GM12878 (cell line): ENCODE data around the gene DBNDD2. TPM values are rescaled to one million over a fixed set of nuclear protein-coding genes. Genes with fewer than 3 reads are reported as not detected.

ENCODE experiments used
- ATAC-seq: fragments of 200-7000 bp; cut with Tn5 transposase; 3 replicates; pipeline ENCODE4 v1.9.1; 2020; ENCODE audit warnings: mild to moderate bottlenecking, moderate library complexity
- BruUV-seq: library from RNA; stranded (reverse); fragments of 400-500 nt; replicated peaks from 2 replicates; lab custom pipeline; 2021; lab: Mats Ljungman, UMichigan
- CTCF ChIA-PET: fragments of 300-600 bp; sonication (Branson Sonifier 250); formaldehyde crosslinking; extraction: SDS; loops from one replicate; lab custom pipeline; 2021; ENCODE audit warnings: inconsistent platforms; lab: Yijun Ruan, JAX
- POLR2A ChIA-PET: fragments of 350-600 bp; formaldehyde crosslinking; extraction: SDS; loops from one replicate; lab custom pipeline; 2021; ENCODE audit warnings: inconsistent platforms; lab: Charles Lee
- RAD21 ChIA-PET: fragments of 300-600 bp; sonication (Branson Sonifier 250); formaldehyde crosslinking; loops from one replicate; lab custom pipeline; 2023; ENCODE audit warnings: antibody characterized with exemption; ENCODE audit not compliant: unreplicated experiment; lab: Charles Lee
- SMC1A ChIA-PET: fragments of 300-600 bp; sonication (Branson Sonifier 250); formaldehyde crosslinking; loops from one replicate; lab custom pipeline; 2023; ENCODE audit not compliant: unreplicated experiment, uncharacterized antibody; lab: Charles Lee
- DNase-seq: peaks from one replicate; pipeline ENCODE4 v3.0.0-alpha.2; 2011; ENCODE audit warnings: low read depth, low spot score
- FAIRE-seq: peaks from 3 replicates; lab custom pipeline; 2011; peaks lifted over from hg19 to GRCh38; lab: Jason Lieb, UNC
- H2AFZ ChIP-seq: 2 replicates; pipeline ENCODE4 v1.6.0; 2011; ENCODE audit warnings: low read depth, low read length, control low read depth; ENCODE audit not compliant: control insufficient read depth
- H3K27ac ChIP-seq: 2 replicates; pipeline ENCODE4 v1.5.1; 2011; ENCODE audit warnings: control low read depth; ENCODE audit not compliant: control insufficient read depth, insufficient read depth
- H3K27me3 ChIP-seq, 2 experiments: replicated peaks in 1 of 2; 2 replicates each; pipeline versions ENCODE4 v1.6.0 to v1.6.1; 2011; ENCODE audit warnings: low read length in 1 of 2; ENCODE audit not compliant: control insufficient read depth in 2 of 2, insufficient read depth in 2 of 2
- H3K36me3 ChIP-seq, 2 experiments: 2 replicates each; pipeline ENCODE4 v1.5.1; 2011; ENCODE audit warnings: low read length in 1 of 2; ENCODE audit not compliant: control insufficient read depth in 2 of 2, insufficient read depth in 2 of 2
- H3K4me1 ChIP-seq: 2 replicates; pipeline ENCODE4 v1.6.1; 2011; ENCODE audit warnings: mild to moderate bottlenecking, low read length, moderate library complexity, mixed read lengths; ENCODE audit not compliant: control insufficient read depth, insufficient read depth
- H3K4me2 ChIP-seq: 2 replicates; pipeline ENCODE4 v1.6.0; 2011; ENCODE audit warnings: control low read depth; ENCODE audit not compliant: control insufficient read depth, insufficient read depth
- H3K4me3 ChIP-seq: fragments of 200-600 bp; sonication (generic); 2 replicates; pipeline ENCODE4 v1.5.1; 2016
- H3K79me2 ChIP-seq: 2 replicates; pipeline ENCODE4 v1.6.0; 2011; ENCODE audit warnings: low read length; ENCODE audit not compliant: control insufficient read depth, insufficient read depth
- H3K9ac ChIP-seq: 2 replicates; pipeline ENCODE4 v1.8.0; 2011; ENCODE audit warnings: low read length, control low read depth, mixed read lengths; ENCODE audit not compliant: control insufficient read depth, insufficient read depth
- H3K9me3 ChIP-seq: replicated peaks from 3 replicates; pipeline ENCODE4 v1.5.1; 2011; ENCODE audit warnings: mild to moderate bottlenecking, low read length; ENCODE audit not compliant: control insufficient read depth, insufficient read depth
- H4K20me1 ChIP-seq: 2 replicates; pipeline ENCODE4 v1.6.0; 2011; ENCODE audit not compliant: control insufficient read depth, insufficient read depth
- ASH2L ChIP-seq: fragments of 300-600, 200-600 bp; sonication (generic); IDR thresholded peaks from 2 replicates; pipeline ENCODE4 v1.6.1; 2017; ENCODE audit warnings: low read depth, mild to moderate bottlenecking, borderline replicate concordance
- ATF2 ChIP-seq: IDR thresholded peaks from 2 replicates; pipeline ENCODE4 v1.6.1; 2012; ENCODE audit warnings: low read length, inconsistent platforms
- HSF1 ChIP-seq: fragments of 150-350 bp; IDR thresholded peaks from 2 replicates; pipeline ENCODE4 v1.6.1; 2014; ENCODE audit warnings: mild to moderate bottlenecking, low read depth, low read length
- MTA2 ChIP-seq: fragments of 450-650 bp; IDR thresholded peaks from 2 replicates; pipeline ENCODE4 v1.6.1; 2016; ENCODE audit warnings: low read depth, mild to moderate bottlenecking, moderate library complexity
- MXI1 ChIP-seq: fragments of 150-350 bp; IDR thresholded peaks from 2 replicates; pipeline ENCODE4 v1.6.1; 2011; ENCODE audit warnings: low read depth, mild to moderate bottlenecking, inconsistent platforms, low read length, improper control_type of control experiment
- POLR2A ChIP-seq: IDR thresholded peaks from 2 replicates; pipeline ENCODE4 v1.6.1; 2011; ENCODE audit warnings: low read depth, mild to moderate bottlenecking, low read length
- POU2F2 ChIP-seq: IDR thresholded peaks from 3 replicates; pipeline ENCODE4 v1.6.1; 2011; ENCODE audit warnings: low read depth, mild to moderate bottlenecking, low read length, borderline replicate concordance
- RAD51 ChIP-seq: fragments of 450-650 bp; IDR thresholded peaks from 2 replicates; pipeline ENCODE4 v1.6.1; 2016; ENCODE audit warnings: moderate library complexity, mild to moderate bottlenecking, inconsistent platforms
- RUNX3 ChIP-seq: IDR thresholded peaks from 2 replicates; pipeline ENCODE4 v1.6.1; 2012; ENCODE audit warnings: low read length, inconsistent platforms
- SMARCA5 ChIP-seq: fragments of 450-650 bp; IDR thresholded peaks from 2 replicates; pipeline ENCODE4 v1.6.1; 2017; ENCODE audit warnings: mild to moderate bottlenecking
- TCF7 ChIP-seq: IDR thresholded peaks from 2 replicates; pipeline ENCODE4 v1.6.1; 2014; ENCODE audit warnings: antibody characterized with exemption, borderline replicate concordance
- ZNF622 ChIP-seq: fragments of 450-650 bp; IDR thresholded peaks from 2 replicates; pipeline ENCODE4 v1.6.1; 2017; ENCODE audit warnings: mild to moderate bottlenecking, inconsistent platforms
- WGBS: methylation state at CpG from one replicate; pipeline ENCODE4 v1.1.6; 2016; ENCODE audit warnings: low lambda C conversion rate; ENCODE audit not compliant: insufficient replicate concordance, insufficient coverage; ENCODE audit errors: missing lambda C conversion rate; 5-methylcytosine and 5-hydroxymethylcytosine counted together
- in situ Hi-C: fragments of 300-500 bp; cut with MboI; formaldehyde crosslinking; loops from 9 replicates; pipeline ENCODE4 v1.14.3; 2018; ENCODE audit warnings: mixed read lengths
- intact Hi-C: fragments of 100-400 bp; cut with micrococcal nuclease; formaldehyde crosslinking; loops from one replicate; pipeline ENCODE4 v1.14.2; 2022; ENCODE audit not compliant: unreplicated experiment
- polyA plus RNA-seq, 11 experiments: library from polyadenylated mRNA; depleted of rRNA in 4 of 11; unstranded in 6 of 11; stranded (reverse) in 5 of 11; fragments of >200 nt; fragmentation: Nextera tagmentation in 4 of 11; fragmentation: Illumina TruSeq in 1 of 11; extraction: Ambion mirVana in 4 of 11; extraction: Trizol in 1 of 11; gene quantifications; 1 replicate in 1 of 11; 2 replicates in 10 of 11; pipeline versions ENCODE4 v1.2.1 to v1.2.3, GENCODE V29; 2011 to 2016; ENCODE audit warnings: inconsistent platforms in 2 of 11, missing spikeins in 2 of 11, low read depth in 1 of 11
- total RNA-seq, 4 experiments: library from RNA; depleted of rRNA in 3 of 4; stranded (reverse); fragments of >200 nt in 3 of 4; fragmentation: Illumina TruSeq in 1 of 4; extraction: Trizol in 1 of 4; gene quantifications; 2 replicates each; pipeline versions ENCODE4 v1.2.1 to v1.2.3, GENCODE V29; 2013 to 2021

Gene DBNDD2
- total and polyA plus RNA-seq, 10 of the 15 experiments (the other 5 are each of a cell fraction or from before 2014, with no cell fraction given): 0.17 to 5.7 (median 0.49) TPM; not detected in 1

GRCh38 chr20:45372646-45373352 is 35.3 kb upstream of the DBNDD2 start:
- DNase-seq: no peak
- FAIRE-seq: no peak
- Histone ChIP-seq H3K36me3 (no peaks in the 10 kb centered on the region), H3K9me3 (no peaks in the 10 kb centered on the region), H3K79me2 (no peaks in the 10 kb centered on the region), H3K27ac (no peak overlapping the region), H2AFZ (no peak overlapping the region), H3K9ac (no peak overlapping the region), H4K20me1 (no peaks in the 10 kb centered on the region), H3K27me3 (no peaks in the 10 kb centered on the region), H3K4me3 (no peak overlapping the region), H3K4me1 (peaks cover 22% of the 10 kb centered on the region), H3K4me2 (peak overlapping the region; percentile 89; the same call in 1 of the 2 replicates)
- ChIA-PET CTCF (interaction anchor here (1.0 to 19.4 kb wide), 22 partner anchors 11 to 463 kb away, joined by 3 to 685 read pairs (median 9); partner anchors contain the start of genes PABPC1L, PIGT and SYS1), POLR2A (interaction anchor here (0.9 to 1.2 kb wide), 2 partner anchors 12 to 63 kb away, joined by 4 read pairs; no protein-coding TSS in a partner anchor), RAD21 (interaction anchor here (1.0 to 17.6 kb wide), 12 partner anchors 9 to 92 kb away, joined by 4 to 394 read pairs (median 8); partner anchors contain the start of genes PIGT and SYS1), SMC1A (interaction anchor here (0.9 to 19.8 kb wide), 12 partner anchors 10 to 398 kb away, joined by 3 to 440 read pairs (median 7); partner anchors contain the start of genes SYS1 and WFDC10A)
- ATAC-seq: no peak
- WGBS: 83% methylated on average over 24 of the region's 30 CpGs
- TF ChIP-seq ASH2L: no peak
- TF ChIP-seq MTA2: no peak
- no peak for TF ChIP-seq ZNF622
- no peak for TF ChIP-seq TCF7
- TF ChIP-seq ATF2: no peak
- TF ChIP-seq SMARCA5: no peak
- TF ChIP-seq MXI1: no peak
- TF ChIP-seq RUNX3: no peak
- TF ChIP-seq RAD51: no peak
- no peak for TF ChIP-seq POU2F2
- TF ChIP-seq HSF1: no peak
- no peak for TF ChIP-seq POLR2A
- intact Hi-C loops: no loop called here
- in situ Hi-C loops: loop anchor here (5.0 kb wide), 1 partner anchor 65 kb away; no protein-coding TSS in a partner anchor
- no TSS peak for BruUV-seq
